Choroid plexus epithelial cell (primary cell): ENCODE data around the gene ATF6.

Experiments used
- DNase-seq: peaks from one replicate; pipeline ENCODE4 v3.0.0-alpha.2; 2010; ENCODE audit warnings: low read depth
- H3K4me3 ChIP-seq: 2 replicates; pipeline ENCODE4 v1.5.1; 2011; ENCODE audit warnings: low read depth, mild to moderate bottlenecking, control low read depth, low read length, moderate library complexity
- TF ChIP-seq, protein P1 (sequence below): conservative IDR thresholded peaks from 2 replicates; pipeline ENCODE4 v1.5.1; 2011; ENCODE audit warnings: low read depth, mild to moderate bottlenecking, control low read depth, inconsistent platforms, low read length, moderate library complexity

ATF6 gene

DNA sequence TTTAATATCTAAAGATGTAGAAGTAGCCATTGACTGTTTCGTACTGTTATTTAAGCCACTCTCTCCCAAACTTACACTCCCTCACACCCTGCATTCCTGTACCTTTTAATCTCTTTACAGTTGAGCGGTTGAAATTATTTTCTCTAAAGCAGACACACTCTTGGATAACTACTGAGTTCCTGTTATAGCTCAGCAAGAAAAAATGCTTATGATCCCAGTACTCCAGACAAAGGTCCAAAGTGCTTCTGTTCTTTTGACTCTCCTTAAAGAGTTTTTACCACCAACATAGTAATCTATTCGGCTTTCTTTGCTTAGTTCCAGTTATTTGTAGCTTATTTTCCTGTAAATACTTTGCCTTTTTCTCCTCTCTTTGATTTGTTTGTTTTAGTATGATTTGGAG, 100.1 kb downstream of the ATF6 start:
- H3K4me3 ChIP-seq: no peak overlapping the region
- TF ChIP-seq, protein P1, sequence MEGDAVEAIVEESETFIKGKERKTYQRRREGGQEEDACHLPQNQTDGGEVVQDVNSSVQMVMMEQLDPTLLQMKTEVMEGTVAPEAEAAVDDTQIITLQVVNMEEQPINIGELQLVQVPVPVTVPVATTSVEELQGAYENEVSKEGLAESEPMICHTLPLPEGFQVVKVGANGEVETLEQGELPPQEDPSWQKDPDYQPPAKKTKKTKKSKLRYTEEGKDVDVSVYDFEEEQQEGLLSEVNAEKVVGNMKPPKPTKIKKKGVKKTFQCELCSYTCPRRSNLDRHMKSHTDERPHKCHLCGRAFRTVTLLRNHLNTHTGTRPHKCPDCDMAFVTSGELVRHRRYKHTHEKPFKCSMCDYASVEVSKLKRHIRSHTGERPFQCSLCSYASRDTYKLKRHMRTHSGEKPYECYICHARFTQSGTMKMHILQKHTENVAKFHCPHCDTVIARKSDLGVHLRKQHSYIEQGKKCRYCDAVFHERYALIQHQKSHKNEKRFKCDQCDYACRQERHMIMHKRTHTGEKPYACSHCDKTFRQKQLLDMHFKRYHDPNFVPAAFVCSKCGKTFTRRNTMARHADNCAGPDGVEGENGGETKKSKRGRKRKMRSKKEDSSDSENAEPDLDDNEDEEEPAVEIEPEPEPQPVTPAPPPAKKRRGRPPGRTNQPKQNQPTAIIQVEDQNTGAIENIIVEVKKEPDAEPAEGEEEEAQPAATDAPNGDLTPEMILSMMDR: no peak
- peak; percentile 26 for DNase-seq

DNA sequence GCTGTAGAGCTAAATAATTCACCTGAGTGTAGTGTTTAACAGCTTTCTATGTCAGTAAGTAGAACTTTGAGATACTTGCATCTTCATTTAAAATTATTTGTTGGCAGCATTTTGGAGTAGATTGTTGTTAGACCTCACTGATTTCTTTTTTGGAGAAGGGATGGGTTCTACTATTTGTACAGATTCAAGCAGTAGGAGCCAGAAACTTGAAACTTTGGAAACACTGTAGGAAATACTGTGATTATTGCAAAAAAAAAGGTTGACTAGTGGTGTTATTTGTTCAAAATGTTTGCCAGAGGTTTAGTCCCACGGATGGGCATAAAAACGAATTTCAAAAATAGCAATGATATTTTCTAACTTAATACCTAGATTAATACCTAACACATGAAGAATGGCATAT, 102.7 kb downstream of the ATF6 start:
- TF ChIP-seq, protein P1: no peak
- no peak overlapping the region for H3K4me3 ChIP-seq
- no peak for DNase-seq

DNA sequence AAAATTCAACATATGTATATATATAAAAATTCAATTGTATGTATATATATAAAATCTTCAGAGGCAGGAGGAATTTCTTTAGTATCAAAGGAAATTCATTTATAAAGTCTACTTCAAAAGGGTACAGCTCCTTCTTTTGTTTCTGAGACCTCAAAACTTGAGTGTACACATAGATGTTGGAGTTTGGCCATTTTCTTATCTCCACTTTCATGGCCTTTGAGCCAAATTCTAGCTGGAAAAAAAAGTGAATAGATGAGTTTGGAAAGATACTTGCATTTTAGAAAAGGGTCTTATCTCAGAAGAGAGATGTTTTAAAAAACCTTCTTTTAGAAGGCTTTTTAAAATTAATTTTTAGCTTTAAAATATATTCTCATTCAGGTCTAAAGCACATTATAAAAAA, 103.2 kb downstream of the ATF6 start:
- H3K4me3 ChIP-seq: no peak overlapping the region
- TF ChIP-seq, protein P1: no peak
- DNase-seq: no peak

DNA sequence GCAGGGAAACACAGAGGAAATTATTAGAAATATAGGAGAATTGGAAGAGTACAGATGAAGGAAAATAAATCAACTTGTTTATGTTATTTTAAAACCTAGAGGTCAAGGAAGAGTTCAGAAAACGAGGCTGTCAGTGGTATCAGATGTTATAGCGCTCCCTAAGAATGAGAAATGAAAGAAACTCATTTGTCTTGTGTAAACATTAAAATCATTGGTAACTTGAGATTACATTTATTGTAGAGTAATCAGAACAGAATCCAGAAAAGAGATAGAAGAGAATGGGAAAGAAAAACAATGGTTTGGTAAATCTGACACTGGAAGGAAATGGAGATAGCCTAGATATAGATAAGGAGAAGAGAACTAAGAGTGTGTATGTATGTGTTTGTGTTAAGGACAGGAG, 106.4 kb downstream of the ATF6 start:
- DNase-seq: peak; percentile 26
- no peak overlapping the region for H3K4me3 ChIP-seq
- TF ChIP-seq, protein P1: no peak

DNA sequence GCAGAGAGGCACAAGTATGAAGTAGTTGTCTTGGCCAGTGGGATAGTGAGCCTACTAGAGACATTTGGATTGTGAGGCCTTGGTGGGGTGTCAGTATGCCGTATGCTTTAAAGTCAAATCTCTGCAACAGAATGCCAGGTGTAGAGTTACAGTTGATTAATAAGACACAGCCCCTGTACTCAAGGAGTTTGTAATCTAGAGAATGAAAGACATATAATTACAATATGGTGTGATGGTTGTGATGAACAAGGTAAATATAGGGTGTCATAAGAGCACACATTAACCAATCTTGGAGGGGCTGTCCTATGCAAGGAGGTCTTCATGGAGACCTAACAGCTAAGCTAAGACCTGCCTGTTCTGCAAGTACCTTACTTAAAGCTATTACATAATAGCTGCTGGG, 113.1 kb downstream of the ATF6 start:
- no peak for DNase-seq
- H3K4me3 ChIP-seq: no peak overlapping the region
- TF ChIP-seq, protein P1: no peak

DNA sequence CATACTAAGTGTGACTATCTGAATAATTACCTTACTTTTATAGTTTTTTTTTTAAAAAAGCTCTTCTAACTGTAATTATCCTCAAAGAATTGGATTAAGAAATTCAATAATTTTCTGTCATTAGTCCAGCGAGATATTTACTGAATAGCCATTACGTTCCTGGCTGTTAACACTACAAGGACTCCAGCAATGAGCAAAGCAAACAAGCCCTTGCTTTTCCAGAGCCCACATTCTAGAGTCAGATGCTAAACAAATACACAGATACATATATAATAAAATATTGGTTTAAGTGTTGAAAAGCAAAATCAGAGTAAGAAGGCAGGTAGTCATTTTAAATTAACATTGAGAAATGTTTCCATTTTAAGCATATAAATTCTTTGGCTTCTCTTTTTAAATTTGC, 118.4 kb downstream of the ATF6 start:
- H3K4me3 ChIP-seq: peak overlapping the region; percentile 23
- TF ChIP-seq, protein P1: no peak
- DNase-seq: peak; percentile 65

DNA sequence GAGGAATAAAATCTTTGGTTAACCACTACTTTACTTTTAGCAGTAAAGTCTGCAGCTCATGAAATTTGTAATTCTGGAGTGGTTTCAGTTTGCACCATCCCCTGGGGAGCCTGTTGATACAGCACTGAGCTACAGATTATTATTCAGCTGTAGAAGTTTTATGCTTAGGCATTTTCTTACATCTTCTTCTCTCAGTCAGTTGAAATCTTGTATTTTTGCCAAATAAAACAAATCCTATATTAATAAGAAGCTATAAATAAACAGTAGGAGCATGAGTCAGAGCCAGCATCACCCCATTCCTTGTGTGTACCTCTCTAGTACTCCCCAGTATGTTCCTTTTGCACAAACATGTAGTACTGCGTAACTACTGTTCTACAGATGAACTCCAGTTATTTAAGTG, 118.9 kb downstream of the ATF6 start:
- H3K4me3 ChIP-seq: peak overlapping the region; percentile 23
- TF ChIP-seq, protein P1: no peak
- peak; percentile 98 for DNase-seq
